ENCODE results near the gene PAAF1. TPM values are rescaled to one million over a fixed set of nuclear protein-coding genes. Genes with fewer than 3 reads are reported as not detected.
"Not testable (repeated sequence)": the region's sequence is repeated elsewhere in the genome, so short reads cannot be mapped to it uniquely, and the experiment has no call there.

PAAF1 gene
- total RNA-seq, 1 donor from 2014 or later, result 19.5 TPM

GRCh38 chr11:73883856-73884255 is 7.1 kb downstream of the PAAF1 start:
- no peak for DNase-seq (ENCODE audit: low spot score)

GRCh38 chr11:73888244-73888643 is 11.4 kb downstream of the PAAF1 start:
- no peak for DNase-seq (ENCODE audit: low spot score)

GRCh38 chr11:73889019-73889418 is 12.2 kb downstream of the PAAF1 start:
- no peak for DNase-seq (ENCODE audit: low spot score)

GRCh38 chr11:73889536-73889935 is 12.7 kb downstream of the PAAF1 start:
- no peak for DNase-seq (ENCODE audit: low spot score)

GRCh38 chr11:73893041-73893440 is 16.2 kb downstream of the PAAF1 start:
- DNase-seq (ENCODE audit: low spot score), result no peak

GRCh38 chr11:73894725-73895335 is 18.0 kb downstream of the PAAF1 start:
- DNase-seq (ENCODE audit: low spot score), result no peak

GRCh38 chr11:73902303-73902702 is 25.5 kb downstream of the PAAF1 start:
- DNase-seq (ENCODE audit: low spot score), result no peak

GRCh38 chr11:73907191-73907590 is 30.4 kb downstream of the PAAF1 start:
- DNase-seq (ENCODE audit: low spot score), result peak; percentile 11

GRCh38 chr11:73912026-73912425 is 35.2 kb downstream of the PAAF1 start:
- DNase-seq (ENCODE audit: low spot score), result no peak

GRCh38 chr11:73913472-73913871 is 36.7 kb downstream of the PAAF1 start:
- no peak for DNase-seq (ENCODE audit: low spot score)

- no peak for DNase-seq (ENCODE audit: low spot score)
Observed at GRCh38 chr11:73914284-73914683, 37.5 kb downstream of the PAAF1 start.

GRCh38 chr11:73916435-73916834 is 39.6 kb downstream of the PAAF1 start:
- DNase-seq (ENCODE audit: low spot score), result no peak

GRCh38 chr11:73921180-73921579 is 44.4 kb downstream of the PAAF1 start:
- DNase-seq (ENCODE audit: low spot score), result no peak

GRCh38 chr11:73929388-73929787 is 52.6 kb downstream of the PAAF1 start:
- DNase-seq (ENCODE audit: low spot score), result no peak

GRCh38 chr11:73931039-73931645 is 54.3 kb downstream of the PAAF1 start:
- peak; percentile 36 for DNase-seq (ENCODE audit: low spot score)

- no peak for DNase-seq (ENCODE audit: low spot score)
Observed at GRCh38 chr11:73931951-73932350, 55.2 kb downstream of the PAAF1 start.

GRCh38 chr11:73932781-73933180 is 56.0 kb downstream of the PAAF1 start:
- DNase-seq (ENCODE audit: low spot score), result no peak

GRCh38 chr11:73936047-73936446 is 59.2 kb downstream of the PAAF1 start:
- DNase-seq (ENCODE audit: low spot score), result not testable (repeated sequence)

- no peak for DNase-seq (ENCODE audit: low spot score)
Observed at GRCh38 chr11:73939096-73939495, 62.3 kb downstream of the PAAF1 start.

GRCh38 chr11:73940801-73941570 is 64.2 kb downstream of the PAAF1 start:
- no peak for DNase-seq (ENCODE audit: low spot score)

GRCh38 chr11:73942010-73942409 is 65.2 kb downstream of the PAAF1 start:
- DNase-seq (ENCODE audit: low spot score), result no peak

- DNase-seq (ENCODE audit: low spot score), result no peak
Observed at GRCh38 chr11:73944085-73944484, 67.3 kb downstream of the PAAF1 start.

- DNase-seq (ENCODE audit: low spot score), result no peak
Observed at GRCh38 chr11:73944901-73945300, 68.1 kb downstream of the PAAF1 start.

Data from mucosa of gallbladder (tissue), 1 donor.